K562 (cell line): ENCODE data around the gene MICOS13. TPM values are rescaled to one million over a fixed set of nuclear protein-coding genes. Genes with fewer than 3 reads are reported as not detected.

Source experiments
- ATAC-seq: fragments of 200-7000 bp; cut with Tn5 transposase; 3 replicates; pipeline ENCODE4 v1.9.1; 2020; ENCODE audit warnings: moderate library complexity
- BruUV-seq: library from RNA; stranded (reverse); fragments of 400-500 nt; replicated peaks from 2 replicates; lab custom pipeline; 2021; lab: Mats Ljungman, UMichigan
- CTCF ChIA-PET: fragments of 300-600 bp; formaldehyde crosslinking; extraction: SDS; loops from one replicate; lab custom pipeline; 2021; ENCODE audit warnings: low intra/inter-chr PET ratio; lab: Yijun Ruan, JAX
- POLR2A ChIA-PET: fragments of 300-600, 350-650 bp; sonication (Branson Sonifier 250); formaldehyde crosslinking; extraction: SDS; loops from one replicate; lab custom pipeline; 2021; ENCODE audit warnings: antibody characterized with exemption, inconsistent platforms; lab: Yijun Ruan, JAX
- DNase-seq, 4 experiments: peaks; one replicate each; pipeline versions ENCODE4 v3.0.0 to v3.0.0-alpha.2; 2011 to 2018; ENCODE audit warnings: low spot score in 3 of 4, mixed read lengths in 3 of 4; ENCODE audit errors: extremely low read depth in 1 of 4
- FAIRE-seq: peaks from 2 replicates; lab custom pipeline; 2011; peaks lifted over from hg19 to GRCh38; lab: Jason Lieb, UNC
- H2AFZ ChIP-seq: 2 replicates; pipeline ENCODE4 v1.6.0; 2011; ENCODE audit warnings: low read depth, low read length, control low read depth, inconsistent platforms
- H3K27ac ChIP-seq: fragments of 200-600 bp; 3 replicates; pipeline ENCODE4 v1.8.0; 2011; ENCODE audit warnings: low read depth, mild to moderate bottlenecking, control low read depth, inconsistent platforms, low read length, moderate library complexity, mixed read lengths; ENCODE audit errors: extremely low read depth
- H3K27me3 ChIP-seq, 2 experiments: fragments of 300-600 bp in 1 of 2; 2 replicates in 1 of 2; 3 replicates in 1 of 2; pipeline versions ENCODE4 v1.6.0 to v1.8.0; 2011; ENCODE audit warnings: inconsistent platforms in 2 of 2, low read length in 2 of 2, mild to moderate bottlenecking in 1 of 2, mixed read lengths in 1 of 2, moderate library complexity in 1 of 2; ENCODE audit not compliant: control insufficient read depth in 2 of 2, insufficient read depth in 2 of 2
- H3K36me3 ChIP-seq: fragments of 300-600 bp; 3 replicates; pipeline ENCODE4 v1.8.0; 2011; ENCODE audit warnings: mild to moderate bottlenecking, low read length, inconsistent platforms; ENCODE audit not compliant: control insufficient read depth, insufficient read depth
- H3K4me1 ChIP-seq, 2 experiments: fragments of 200-600 bp in 1 of 2; replicated peaks in 1 of 2; 2 replicates in 1 of 2; 3 replicates in 1 of 2; pipeline versions ENCODE4 v1.5.1 to v1.8.0; 2011; ENCODE audit warnings: inconsistent platforms in 2 of 2, low read length in 2 of 2, mild to moderate bottlenecking in 1 of 2, mixed read lengths in 1 of 2, moderate library complexity in 1 of 2; ENCODE audit not compliant: control insufficient read depth in 2 of 2, insufficient read depth in 2 of 2
- H3K4me2 ChIP-seq: 2 replicates; pipeline ENCODE4 v1.6.1; 2011; ENCODE audit warnings: low read length, control low read depth, inconsistent platforms, mixed read lengths; ENCODE audit not compliant: insufficient read depth
- H3K4me3 ChIP-seq: fragments of 200-600 bp; sonication (generic), shearing (Covaris generic); 2 replicates; pipeline ENCODE4 v1.5.1; 2016; ENCODE audit warnings: control low read depth, inconsistent platforms
- H3K79me2 ChIP-seq: fragments of 200-600 bp; 3 replicates; pipeline ENCODE4 v1.8.0; 2011; ENCODE audit warnings: low read length, inconsistent platforms; ENCODE audit not compliant: control insufficient read depth, insufficient read depth
- H3K9ac ChIP-seq, 2 experiments: 2 replicates each; pipeline versions ENCODE4 v1.6.0 to v1.6.1; 2011; ENCODE audit warnings: low read depth in 2 of 2, low read length in 2 of 2, control low read depth in 1 of 2, inconsistent platforms in 1 of 2, mild to moderate bottlenecking in 1 of 2, mixed read lengths in 1 of 2; ENCODE audit not compliant: insufficient read depth in 1 of 2
- H3K9me1 ChIP-seq: one replicate; pipeline ENCODE4 v1.6.0; 2011; ENCODE audit warnings: inconsistent platforms, mild to moderate bottlenecking, low read length, moderate library complexity; ENCODE audit not compliant: control insufficient read depth, insufficient read depth
- H3K9me3 ChIP-seq: replicated peaks from 2 replicates; pipeline ENCODE4 v1.5.1; 2011; ENCODE audit warnings: low read depth, low read length, inconsistent platforms; ENCODE audit not compliant: control insufficient read depth, insufficient read depth
- H4K20me1 ChIP-seq: replicated peaks from 2 replicates; pipeline ENCODE4 v1.6.1; 2011; ENCODE audit warnings: low read length, inconsistent platforms, mixed read lengths; ENCODE audit not compliant: control insufficient read depth, insufficient read depth
- FOXO4 ChIP-seq: fragments of 450-650 bp; formaldehyde crosslinking; IDR thresholded peaks from 2 replicates; pipeline ENCODE4 v1.4.0; 2020; ENCODE audit warnings: mild to moderate bottlenecking, moderate library complexity
- NR3C1 ChIP-seq: sonication (generic); formaldehyde crosslinking; IDR thresholded peaks from 2 replicates; pipeline ENCODE4 v1.8.1; 2022; ENCODE audit warnings: missing genetic modification reagents
- POLR2A ChIP-seq: fragments of 450-650 bp; conservative IDR thresholded peaks from 2 replicates; pipeline ENCODE4 v1.6.1; 2016
- POLR2AphosphoS5 ChIP-seq: IDR thresholded peaks from 2 replicates; pipeline ENCODE4 v1.6.1; 2011; ENCODE audit warnings: mild to moderate bottlenecking, low read depth, low read length, moderate library complexity; ENCODE audit not compliant: control insufficient read depth, insufficient read depth
- POLR2G ChIP-seq: fragments of 200-400 bp; formaldehyde crosslinking; IDR thresholded peaks from 2 replicates; pipeline ENCODE4 v1.6.1; 2017; ENCODE audit warnings: low read depth, mild to moderate bottlenecking, antibody characterized with exemption, low read length, moderate library complexity
- PRMT5 ChIP-seq: sonication (generic); formaldehyde crosslinking; IDR thresholded peaks from 2 replicates; pipeline ENCODE4 v1.5.0; 2020; ENCODE audit warnings: missing genetic modification reagents
- RBM22 ChIP-seq: fragments of 200-400 bp; formaldehyde crosslinking; IDR thresholded peaks from 2 replicates; pipeline ENCODE4 v1.6.1; 2018; ENCODE audit warnings: low read length, low read depth; ENCODE audit not compliant: poor library complexity, severe bottlenecking
- SRSF7 ChIP-seq: fragments of 200-400 bp; formaldehyde crosslinking; optimal IDR thresholded peaks from 2 replicates; pipeline ENCODE3; 2017; ENCODE audit warnings: mild to moderate bottlenecking, low read depth, low read length
- SUPT5H ChIP-seq: fragments of 450-650 bp; IDR thresholded peaks from 2 replicates; pipeline ENCODE4 v1.6.1; 2016
- USF2 ChIP-seq: sonication (generic); formaldehyde crosslinking; IDR thresholded peaks from 2 replicates; pipeline ENCODE4 v1.5.0; 2020; ENCODE audit warnings: missing genetic modification reagents
- ZNF140 ChIP-seq: fragments of 250-450 bp; sonication (Bioruptor Pico); IDR thresholded peaks from 2 replicates; pipeline ENCODE4 v1.8.0; 2021; ENCODE audit warnings: moderate library complexity, mild to moderate bottlenecking, inconsistent platforms
- WGBS: fragments of 100-300 bp; shearing (Covaris generic); methylation state at CpG from one replicate; pipeline ENCODE4 v1.1.6; 2016; ENCODE audit warnings: low coverage, mixed read lengths; ENCODE audit not compliant: insufficient coverage; ENCODE audit errors: missing lambda C conversion rate; 5-methylcytosine and 5-hydroxymethylcytosine counted together
- in situ Hi-C: fragments of 300-500 bp; cut with MboI; formaldehyde crosslinking; loops from 4 replicates; pipeline ENCODE4 v1.15.0; 2018; ENCODE audit warnings: inconsistent platforms, mixed read lengths
- intact Hi-C: fragments of 100-400 bp; cut with micrococcal nuclease; formaldehyde crosslinking; loops from 2 replicates; pipeline ENCODE4 v1.14.2; 2022
- polyA plus RNA-seq, 8 experiments: library from polyadenylated mRNA; depleted of rRNA in 4 of 8; stranded (reverse) in 5 of 8; unstranded in 3 of 8; fragments of >200 nt; fragmentation: Nextera tagmentation in 2 of 8; fragmentation: Illumina TruSeq in 1 of 8; extraction: Ambion mirVana in 2 of 8; extraction: Trizol in 1 of 8; gene quantifications; 2 replicates each; pipeline versions ENCODE4 v1.2.1 to v1.2.3, GENCODE V29; 2011 to 2014; ENCODE audit warnings: inconsistent platforms in 1 of 8, missing spikeins in 1 of 8
- total RNA-seq, 7 experiments: library from RNA; depleted of rRNA in 6 of 7; stranded (reverse); fragments of >200 nt in 6 of 7; fragmentation: Illumina TruSeq in 2 of 7; extraction: Trizol in 2 of 7; gene quantifications; 2 replicates each; pipeline versions ENCODE4 v1.2.1 to v1.2.3, GENCODE V29; 2011 to 2021; ENCODE audit warnings: low replicate concordance in 1 of 7

The MICOS13 gene
- total and polyA plus RNA-seq, 9 of the 15 experiments (the other 6 are each of a cell fraction or from before 2014, with no cell fraction given), result 15.5 to 220 (median 49.4) TPM

- DNase-seq (no peak), FAIRE-seq (no peak), ATAC-seq (no peak; the same call in 1 of the 3 replicates)
- no TSS peak for BruUV-seq
- Histone ChIP-seq H4K20me1 (no peaks in the 10 kb centered on the region; the same call in 1 of the 2 replicates), H3K79me2 (no peaks in the 10 kb centered on the region), H3K4me2 (no peak overlapping the region), H3K9ac (no peak overlapping the region), H3K9me1 (peaks cover 2% of the 10 kb centered on the region), H3K9me3 (no peaks in the 10 kb centered on the region), H2AFZ (no peak overlapping the region), H3K36me3 (peaks cover 57% of the 10 kb centered on the region)
- in situ Hi-C loops, result no loop called here
- ChIA-PET POLR2A (interaction anchor here (1.1 kb wide), 1 partner anchor 8 kb away, joined by 3 read pairs; no protein-coding TSS in a partner anchor), CTCF (interaction anchor here (0.6 kb wide), 1 partner anchor 12 kb away, joined by 6 read pairs; the partner anchor contains the start of gene HSD11B1L)
- WGBS, result 81% methylated on average over 11 of the region's 11 CpGs
- TF ChIP-seq POLR2G (peak; percentile 48; the same call in 1 of the 2 replicates), POLR2AphosphoS5 (peak; percentile 57; the same call in 1 of the 2 replicates), POLR2A (peak; percentile 39; the same call in 1 of the 2 replicates), ZNF140 (CRISPR knock-in tag) (no peak), SUPT5H (peak; percentile 27; the same call in 1 of the 2 replicates)
- TF ChIP-seq, all 486 proteins: peak for 4
- H3K27me3 ChIP-seq, result no peaks in the 10 kb centered on the region
- intact Hi-C loops, result no loop called here
- no peak overlapping the region for H3K4me3 ChIP-seq
- no peak overlapping the region for H3K27ac ChIP-seq
- H3K4me1 ChIP-seq, result peaks cover 0 to 9% of the 10 kb centered on the region in 2 experiments; a peak in 2 of 5 replicates
These were observed 11.1 kb downstream of the MICOS13 start for GRCh38 chr19:5669212-5669611.

- H3K4me1 ChIP-seq, result peaks cover 0 to 9% of the 10 kb centered on the region in 2 experiments; a peak in 2 of 5 replicates
- intact Hi-C loops, result no loop called here
- H3K9me3 ChIP-seq, result no peaks in the 10 kb centered on the region
- no peak overlapping the region for H3K4me2 ChIP-seq
- in situ Hi-C loops, result no loop called here
- ATAC-seq, result no peak; the same call in 1 of the 3 replicates
- no peaks in the 10 kb centered on the region; the same call in 1 of the 2 replicates for H4K20me1 ChIP-seq
- H2AFZ ChIP-seq, result no peak overlapping the region
- ChIA-PET POLR2A (interaction anchor here (0.6 to 1.2 kb wide), 2 partner anchors 9 to 82 kb away, joined by 3 read pairs; no protein-coding TSS in a partner anchor), CTCF (no interaction called here)
- no peaks in the 10 kb centered on the region for H3K79me2 ChIP-seq
- TSS peak; percentile 22 for BruUV-seq
- peak in 1 of 4 experiments; percentile 38 for DNase-seq
- H3K9ac ChIP-seq, result peak overlapping the region in 1 of 2 experiments; percentile 18; a peak in 1 of 4 replicates
- H3K27ac ChIP-seq, result no peak overlapping the region
- peaks cover 2% of the 10 kb centered on the region for H3K9me1 ChIP-seq
- peaks cover 70% of the 10 kb centered on the region for H3K36me3 ChIP-seq
- WGBS, result 95% methylated on average over 17 of the region's 22 CpGs
- no peak for FAIRE-seq
- no peaks in the 10 kb centered on the region for H3K27me3 ChIP-seq
- H3K4me3 ChIP-seq, result no peak overlapping the region
- no peak for TF ChIP-seq SRSF7
- TF ChIP-seq SUPT5H, result peak; percentile 33; the same call in 1 of the 2 replicates
- no peak for TF ChIP-seq FOXO4 (CRISPR knock-in tag)
- TF ChIP-seq PRMT5 (CRISPR knock-in tag), result no peak
- TF ChIP-seq POLR2G, result peak; percentile 62
- TF ChIP-seq RBM22, result peak; percentile 74
- TF ChIP-seq USF2, result no peak
- no peak for TF ChIP-seq NR3C1 (CRISPR knock-in tag)
These were observed 12.5 kb downstream of the MICOS13 start for GRCh38 chr19:5667751-5668271.
